Measurements from ENCODE around the gene CATSPERZ.

- TF ChIP-seq POLR2A (IDR thresholded peaks at IDR 0.05) (no peak), CTCF (IDR thresholded peaks at IDR 0.05) (no peak)
These were observed 27.2 kb downstream of the CATSPERZ start for GRCh38 chr11:64327375-64327774.

All from testis (tissue), 2 donors.